Chondrocyte (in vitro differentiated cells): Measurements from ENCODE around the gene MAP7D1. TPM values are rescaled to one million over a fixed set of nuclear protein-coding genes. Genes with fewer than 3 reads are reported as not detected.

ENCODE experiments used
- DNase-seq: peaks from one replicate; pipeline ENCODE4 v3.0.0; 2021; ENCODE audit warnings: mixed read lengths, low spot score
- H3K27ac Mint-ChIP-seq: one replicate; pipeline ENCODE4 v1.8.0; 2021; ENCODE audit warnings: mild to moderate bottlenecking, moderate library complexity, mixed read lengths; ENCODE audit not compliant: unreplicated experiment
- H3K27me3 Mint-ChIP-seq: 2 replicates; pipeline ENCODE4 v1.8.0; 2021; ENCODE audit warnings: low read depth, mixed read lengths
- H3K36me3 Mint-ChIP-seq: 2 replicates; pipeline ENCODE4 v1.8.0; 2021; ENCODE audit warnings: low read depth, mixed read lengths
- H3K4me1 Mint-ChIP-seq: 2 replicates; pipeline ENCODE4 v1.8.0; 2021; ENCODE audit warnings: low read depth, mild to moderate bottlenecking, mixed read lengths
- H3K4me3 Mint-ChIP-seq: one replicate; pipeline ENCODE4 v1.8.0; 2021; ENCODE audit warnings: mild to moderate bottlenecking, moderate library complexity, mixed read lengths; ENCODE audit not compliant: unreplicated experiment
- H3K9me3 Mint-ChIP-seq: 2 replicates; pipeline ENCODE4 v1.8.0; 2021; ENCODE audit warnings: low read depth, mixed read lengths
- CTCF ChIP-seq: fragments of 200-600 bp; sonication (generic); IDR thresholded peaks from 2 replicates; pipeline ENCODE4 v1.5.0; 2021; ENCODE audit warnings: antibody characterized with exemption, mild to moderate bottlenecking, moderate library complexity
- total RNA-seq: library from RNA; stranded (reverse); gene quantifications from 3 replicates; pipeline ENCODE4 v1.2.1, GENCODE V29; 2021

MAP7D1 gene
- total RNA-seq, 1 donor from 2014 or later = 177 TPM

GRCh38 chr1:36116901-36117300, 39.1 kb upstream of the MAP7D1 start:
- Mint-ChIP-seq H3K4me3 (no peak overlapping the region), H3K9me3 (no peaks in the 10 kb centered on the region), H3K36me3 (no peaks in the 10 kb centered on the region), H3K27ac (no peak overlapping the region), H3K27me3 (no peaks in the 10 kb centered on the region), H3K4me1 (peaks cover 42% of the 10 kb centered on the region)
- DNase-seq = no peak
- TF ChIP-seq CTCF = no peak

DNA sequence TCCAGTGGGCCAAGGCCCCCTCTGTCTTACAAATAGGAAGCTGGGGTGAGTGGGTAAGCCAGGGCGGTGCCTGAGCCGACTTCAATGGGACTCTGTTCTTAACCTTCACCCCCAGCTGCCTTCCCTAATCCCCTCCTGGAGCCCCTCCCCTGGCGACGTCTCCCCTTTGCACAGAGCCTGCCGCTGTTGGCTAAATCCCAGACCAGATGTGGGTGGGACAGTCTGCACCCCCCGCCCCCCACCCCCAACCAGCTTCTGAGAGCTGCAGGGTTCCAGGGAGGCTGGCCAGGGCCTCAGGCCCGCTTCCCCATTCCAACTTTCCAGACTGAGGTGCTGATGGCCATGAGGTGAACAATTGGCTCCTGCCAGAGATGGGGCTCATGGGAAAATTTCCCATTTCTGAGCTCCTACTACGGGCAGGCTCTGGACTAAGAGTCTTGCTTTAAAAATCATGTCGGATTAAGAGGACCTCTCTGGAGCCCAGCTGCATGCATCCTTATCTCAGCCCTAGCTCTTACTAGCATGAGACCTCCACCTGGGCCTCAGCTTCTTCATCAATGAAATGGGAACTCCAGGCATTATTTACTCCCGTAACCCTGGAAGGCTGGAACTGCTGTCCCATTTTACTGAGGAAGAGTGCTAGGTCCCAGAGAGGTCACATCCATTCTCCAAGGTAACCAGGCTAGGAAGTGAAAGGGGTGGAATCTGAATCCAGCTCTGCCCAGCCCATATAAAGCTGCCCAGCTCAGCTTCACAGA, 37.3 kb upstream of the MAP7D1 start:
- Mint-ChIP-seq H3K9me3 (no peaks in the 10 kb centered on the region), H3K4me3 (no peak overlapping the region), H3K4me1 (peaks cover 54% of the 10 kb centered on the region), H3K27me3 (no peaks in the 10 kb centered on the region), H3K27ac (no peak overlapping the region), H3K36me3 (no peaks in the 10 kb centered on the region)
- DNase-seq = no peak
- TF ChIP-seq CTCF = no peak

DNA sequence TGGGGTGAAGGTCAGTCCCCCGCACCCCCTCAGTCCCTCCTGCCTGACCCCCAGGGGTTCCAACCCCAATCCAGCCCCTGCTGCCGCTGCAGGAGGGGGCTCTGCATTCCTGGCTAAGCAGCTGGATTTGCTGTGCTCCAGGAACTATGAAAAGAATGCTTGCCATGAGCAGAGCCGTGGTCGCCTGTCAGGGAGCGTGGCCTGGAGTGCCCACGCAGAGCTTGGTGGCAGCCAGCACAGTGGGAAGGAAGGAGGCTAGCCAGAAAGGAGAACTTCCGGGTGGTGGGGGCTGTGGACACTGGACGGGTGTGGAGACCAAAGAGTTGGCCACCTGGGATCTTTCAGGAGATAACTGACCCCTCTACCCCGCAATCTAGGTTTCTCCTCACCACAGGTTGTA, 36.5 kb upstream of the MAP7D1 start:
- peak overlapping the region; percentile 67 for H3K27ac Mint-ChIP-seq
- DNase-seq = no peak
- H3K4me3 Mint-ChIP-seq = no peak overlapping the region
- peaks cover 55% of the 10 kb centered on the region for H3K4me1 Mint-ChIP-seq
- no peaks in the 10 kb centered on the region for H3K9me3 Mint-ChIP-seq
- H3K27me3 Mint-ChIP-seq = peaks cover 1% of the 10 kb centered on the region
- no peak for TF ChIP-seq CTCF
- H3K36me3 Mint-ChIP-seq = no peaks in the 10 kb centered on the region

GRCh38 chr1:36122062-36123030, 33.6 kb upstream of the MAP7D1 start:
- no peak for TF ChIP-seq CTCF
- peak overlapping the region; percentile 25 for H3K27ac Mint-ChIP-seq
- no peak for DNase-seq
- H3K27me3 Mint-ChIP-seq = peaks cover 2% of the 10 kb centered on the region
- no peak overlapping the region for H3K4me3 Mint-ChIP-seq
- H3K4me1 Mint-ChIP-seq = peaks cover 47% of the 10 kb centered on the region
- H3K9me3 Mint-ChIP-seq = no peaks in the 10 kb centered on the region
- H3K36me3 Mint-ChIP-seq = no peaks in the 10 kb centered on the region

DNA sequence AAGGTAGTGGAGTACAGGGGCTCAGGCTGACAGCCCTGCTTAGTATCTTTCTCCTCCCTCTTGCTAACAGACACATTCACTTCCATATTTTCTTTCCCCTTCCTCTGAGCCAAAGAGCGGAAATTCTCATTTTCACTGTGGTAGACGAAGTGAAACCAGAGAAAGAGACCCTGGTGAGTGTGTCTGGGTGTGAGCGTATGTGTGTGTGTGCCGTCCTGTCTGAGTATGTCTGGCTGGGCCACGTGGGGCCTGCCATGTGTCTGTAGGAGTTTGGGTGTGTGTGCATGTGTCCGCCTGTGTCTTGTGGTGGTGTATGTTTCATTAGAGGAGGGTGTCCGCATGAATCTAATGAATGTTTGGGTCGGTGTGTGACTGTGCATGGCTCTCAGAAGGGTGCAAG, 32.6 kb upstream of the MAP7D1 start:
- H3K9me3 Mint-ChIP-seq = no peaks in the 10 kb centered on the region
- TF ChIP-seq CTCF = no peak
- peaks cover 2% of the 10 kb centered on the region for H3K27me3 Mint-ChIP-seq
- peak overlapping the region; percentile 4 for H3K4me3 Mint-ChIP-seq
- H3K36me3 Mint-ChIP-seq = no peaks in the 10 kb centered on the region
- DNase-seq = no peak
- peaks cover 51% of the 10 kb centered on the region for H3K4me1 Mint-ChIP-seq
- H3K27ac Mint-ChIP-seq = peak overlapping the region; percentile 46
